ENCODE data around the gene SLC1A3.
"Not testable (repeated sequence)": the region's sequence is repeated elsewhere in the genome, so short reads cannot be mapped to it uniquely, and the experiment has no call there.

The SLC1A3 gene

DNA sequence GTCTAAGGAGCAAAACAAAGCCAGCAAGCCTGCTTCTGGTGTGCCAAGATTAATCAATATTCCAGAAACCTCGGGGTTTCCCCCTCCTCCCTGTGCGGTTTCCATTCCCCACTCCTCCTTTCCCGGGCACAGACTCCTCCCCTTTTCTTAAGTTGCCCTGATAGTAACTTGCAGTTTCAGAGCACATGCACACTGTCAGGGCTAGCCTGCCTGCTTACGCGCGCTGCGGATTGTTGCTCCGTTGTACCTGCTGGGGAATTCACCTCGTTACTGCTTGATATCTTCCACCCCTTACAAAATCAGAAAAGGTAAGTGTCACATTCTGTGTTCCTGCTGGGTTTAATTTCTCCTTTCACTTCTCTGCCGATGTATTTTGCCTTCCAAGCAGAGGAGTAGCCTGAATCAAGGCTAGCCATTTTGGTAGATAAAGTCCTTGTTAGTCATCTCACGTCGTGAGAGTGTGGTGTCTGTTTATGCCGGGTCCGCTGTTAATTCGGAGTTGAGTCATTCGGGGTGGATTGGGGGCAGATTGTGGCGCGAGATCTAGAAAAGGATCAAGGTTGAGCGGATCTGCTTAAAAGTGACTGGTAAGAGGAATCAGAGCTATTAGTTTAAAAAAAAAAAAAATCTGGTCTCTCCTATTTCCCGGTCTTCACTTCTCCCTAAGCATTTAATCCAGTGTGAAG lies at the start of gene SLC1A3:
Gene SLC1A3 (plus strand): TSS at position 179 of the 686 bp plus-strand sequence. CDS start 1,818 bp downstream, outside the sequence.
- Histone ChIP-seq H3K9ac (no peak within 1 kb of the TSS), H3K27me3 (peaks cover 32% of the 10 kb centered on the region), H3K9me3 (no peaks in the 10 kb centered on the region), H3K4me1 (peaks cover 6% of the 10 kb centered on the region; the same call in 1 of the 2 replicates), H4K20me1 (no peaks in the 10 kb centered on the region), H3K36me3 (no peaks in the 10 kb centered on the region), H3K27ac (no peak within 1 kb of the TSS), H3K4me3 (peak within 1 kb of the TSS; percentile 58), H3K4me2 (peak within 1 kb of the TSS; percentile 80)
- no peak for TF ChIP-seq Cebpa-rat (IDR thresholded peaks at IDR 0.05)

GRCh38 chr5:36558641-36559040 lies 47.8 kb upstream of the SLC1A3 start:
- no peak for TF ChIP-seq Cebpa-rat (IDR thresholded peaks at IDR 0.05)
- Histone ChIP-seq H3K4me2 (no peak overlapping the region), H3K27me3 (no peaks in the 10 kb centered on the region), H3K36me3 (no peaks in the 10 kb centered on the region), H3K4me1 (no peaks in the 10 kb centered on the region), H4K20me1 (no peaks in the 10 kb centered on the region), H3K4me3 (no peak overlapping the region), H3K9me3 (0 out of 2 replicates have a peak, but pooled peaks cover 9% of the 10 kb centered on the region), H3K9ac (no peak overlapping the region), H3K27ac (no peak overlapping the region)

- no peak for TF ChIP-seq Cebpa-rat (IDR thresholded peaks at IDR 0.05)
- H3K27me3 ChIP-seq: no peaks in the 10 kb centered on the region
- H3K27ac ChIP-seq: no peak overlapping the region
- no peaks in the 10 kb centered on the region for H3K36me3 ChIP-seq
- no peak overlapping the region for H3K9ac ChIP-seq
- no peak overlapping the region for H3K4me2 ChIP-seq
- H4K20me1 ChIP-seq: no peaks in the 10 kb centered on the region
- H3K4me1 ChIP-seq: no peaks in the 10 kb centered on the region
- 0 out of 2 replicates have a peak, but pooled peaks cover 9% of the 10 kb centered on the region for H3K9me3 ChIP-seq
- H3K4me3 ChIP-seq: no peak overlapping the region
Observed at GRCh38 chr5:36561601-36562000, 44.8 kb upstream of the SLC1A3 start.

GRCh38 chr5:36569491-36569890 lies 36.9 kb upstream of the SLC1A3 start:
- Histone ChIP-seq H3K27me3 (no peaks in the 10 kb centered on the region), H3K36me3 (no peaks in the 10 kb centered on the region), H3K4me3 (no peak overlapping the region)

DNA sequence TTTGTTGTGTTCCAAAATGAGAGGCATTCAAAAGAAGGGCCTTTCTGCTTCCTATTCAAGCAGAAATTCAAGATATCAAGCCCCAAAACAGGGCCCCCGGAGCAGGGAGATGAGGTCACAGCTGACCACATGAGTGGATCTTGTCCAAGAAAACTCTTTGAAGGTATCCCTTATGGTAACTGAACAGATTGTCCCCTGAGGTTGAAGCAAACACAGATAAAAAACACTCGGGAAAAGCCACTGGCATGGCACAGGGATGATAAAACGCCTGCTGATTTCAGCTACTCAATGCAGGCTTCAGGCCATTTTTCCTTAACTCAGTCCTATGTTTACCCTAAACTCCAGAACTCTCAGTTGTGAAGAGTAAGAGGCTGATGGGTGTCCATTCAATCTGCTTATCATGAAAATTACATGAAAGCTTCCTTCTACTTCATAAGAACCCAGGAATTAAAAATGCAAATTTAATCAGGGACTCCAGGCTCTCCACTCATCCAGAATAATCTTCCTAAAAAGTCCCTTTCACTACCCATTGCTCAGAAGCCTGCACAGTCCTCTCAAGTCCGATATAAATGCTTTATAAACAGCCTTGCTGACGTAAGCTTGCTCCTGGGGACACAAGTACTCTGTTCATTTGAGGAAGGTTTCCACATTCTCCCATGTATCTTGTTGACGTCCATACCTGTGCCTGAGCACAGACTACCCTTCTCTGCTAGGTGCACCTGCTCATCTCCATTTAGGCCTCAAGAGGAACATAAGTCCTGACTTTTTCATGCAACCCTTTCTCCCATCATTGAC lies 35.9 kb upstream of the SLC1A3 start:
- Histone ChIP-seq H3K4me2 (no peak overlapping the region), H3K36me3 (no peaks in the 10 kb centered on the region), H3K9me3 (no peaks in the 10 kb centered on the region), H3K4me3 (no peak overlapping the region), H4K20me1 (no peaks in the 10 kb centered on the region), H3K4me1 (no peaks in the 10 kb centered on the region), H3K27ac (no peak overlapping the region), H3K9ac (no peak overlapping the region), H3K27me3 (no peaks in the 10 kb centered on the region)
- no peak for TF ChIP-seq Cebpa-rat (IDR thresholded peaks at IDR 0.05)

More at GRCh38 chr5:36569491-36569890, 36.9 kb upstream of the SLC1A3 start:
- no peaks in the 10 kb centered on the region for H3K4me1 ChIP-seq
- H3K27ac ChIP-seq: no peak overlapping the region
- TF ChIP-seq Cebpa-rat (IDR thresholded peaks at IDR 0.05): no peak
- H3K9ac ChIP-seq: no peak overlapping the region
- H3K9me3 ChIP-seq: no peaks in the 10 kb centered on the region
- H4K20me1 ChIP-seq: no peaks in the 10 kb centered on the region
- H3K4me2 ChIP-seq: no peak overlapping the region

DNA sequence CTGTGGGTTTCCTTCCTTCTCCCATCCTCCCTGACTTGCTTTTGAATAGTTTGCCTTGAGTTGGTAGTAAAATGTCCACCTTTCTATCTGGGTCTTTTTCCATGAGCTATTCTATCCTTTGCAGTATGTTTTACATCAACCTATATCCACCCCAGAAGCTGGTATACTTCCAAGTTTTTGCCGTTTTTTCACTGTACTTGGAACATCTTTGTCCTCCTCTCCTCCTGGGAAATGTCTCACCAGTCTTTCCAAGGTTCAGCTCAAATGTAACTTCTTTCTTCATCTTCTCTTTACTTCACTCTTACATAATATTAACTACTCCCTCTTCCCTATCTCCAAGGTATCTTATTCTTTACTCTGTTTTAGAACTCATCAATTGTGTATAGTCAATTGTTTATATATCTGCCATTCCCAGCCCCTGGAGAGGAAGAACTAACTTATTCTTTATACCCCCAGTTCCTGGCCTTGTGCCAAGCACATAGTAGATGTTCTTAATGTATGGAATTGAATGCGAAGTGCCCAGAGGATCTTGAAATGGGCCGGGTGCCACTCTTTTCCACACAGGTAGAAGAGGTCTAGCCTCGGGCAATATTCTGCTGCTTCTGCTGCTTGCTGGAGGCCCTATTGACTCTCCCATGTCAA lies 34.9 kb upstream of the SLC1A3 start:
- Histone ChIP-seq H3K36me3 (no peaks in the 10 kb centered on the region), H4K20me1 (no peaks in the 10 kb centered on the region), H3K9ac (no peak overlapping the region), H3K9me3 (no peaks in the 10 kb centered on the region), H3K4me1 (no peaks in the 10 kb centered on the region), H3K4me3 (no peak overlapping the region), H3K27ac (no peak overlapping the region), H3K27me3 (no peaks in the 10 kb centered on the region), H3K4me2 (no peak overlapping the region)
- TF ChIP-seq Cebpa-rat (IDR thresholded peaks at IDR 0.05): no peak

DNA sequence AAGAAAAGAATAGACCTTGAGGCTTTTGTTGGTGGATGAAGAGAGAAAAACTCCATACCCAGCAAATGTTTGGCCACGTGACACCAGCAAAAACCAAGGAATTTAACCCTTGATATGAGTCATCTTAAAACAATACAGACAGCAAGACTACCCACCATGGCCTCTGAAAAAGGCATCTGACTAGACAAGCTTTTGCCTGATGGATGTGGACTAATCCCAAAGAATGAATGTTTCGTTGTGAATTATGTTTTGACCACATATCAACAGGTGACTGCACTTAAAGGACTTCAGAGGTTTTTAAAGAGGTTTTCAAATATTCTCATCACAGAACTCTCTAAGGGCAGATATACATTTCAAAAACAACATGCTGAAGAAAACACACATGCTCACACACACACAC lies 33.0 kb upstream of the SLC1A3 start:
- no peaks in the 10 kb centered on the region for H3K9me3 ChIP-seq
- TF ChIP-seq Cebpa-rat (IDR thresholded peaks at IDR 0.05): no peak
- no peaks in the 10 kb centered on the region for H3K4me1 ChIP-seq
- H3K27ac ChIP-seq: no peak overlapping the region
- no peaks in the 10 kb centered on the region for H4K20me1 ChIP-seq
- no peak overlapping the region for H3K4me3 ChIP-seq
- H3K27me3 ChIP-seq: no peaks in the 10 kb centered on the region
- H3K36me3 ChIP-seq: no peaks in the 10 kb centered on the region
- no peak overlapping the region for H3K9ac ChIP-seq
- no peak overlapping the region for H3K4me2 ChIP-seq

DNA sequence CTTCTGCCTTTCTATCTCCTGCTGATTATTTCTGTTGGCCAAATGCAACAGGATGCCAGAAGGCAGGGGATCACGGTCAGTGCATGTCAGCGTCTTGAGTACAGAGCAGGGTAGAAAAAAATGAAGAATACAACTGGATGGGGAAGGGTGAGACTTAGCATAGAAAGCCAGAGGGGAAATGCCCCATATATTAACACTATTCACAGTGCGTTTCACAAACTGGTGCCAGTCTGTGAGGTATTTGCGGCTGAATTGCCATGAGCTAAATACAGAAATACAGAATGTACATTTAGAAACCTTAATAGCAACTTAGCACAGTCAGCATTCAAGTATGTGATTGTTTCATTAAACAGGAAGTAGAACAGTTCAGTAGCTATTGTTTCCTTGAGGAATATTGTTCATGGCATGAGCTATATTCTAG lies 31.0 kb upstream of the SLC1A3 start:
- peaks cover 3% of the 10 kb centered on the region for H3K4me1 ChIP-seq
- H3K4me2 ChIP-seq: no peak overlapping the region
- no peak overlapping the region for H3K4me3 ChIP-seq
- H3K9me3 ChIP-seq: no peaks in the 10 kb centered on the region
- H3K27ac ChIP-seq: no peak overlapping the region
- H3K9ac ChIP-seq: no peak overlapping the region
- TF ChIP-seq Cebpa-rat (IDR thresholded peaks at IDR 0.05): no peak
- H3K27me3 ChIP-seq: no peaks in the 10 kb centered on the region
- H3K36me3 ChIP-seq: no peaks in the 10 kb centered on the region
- no peaks in the 10 kb centered on the region for H4K20me1 ChIP-seq

DNA sequence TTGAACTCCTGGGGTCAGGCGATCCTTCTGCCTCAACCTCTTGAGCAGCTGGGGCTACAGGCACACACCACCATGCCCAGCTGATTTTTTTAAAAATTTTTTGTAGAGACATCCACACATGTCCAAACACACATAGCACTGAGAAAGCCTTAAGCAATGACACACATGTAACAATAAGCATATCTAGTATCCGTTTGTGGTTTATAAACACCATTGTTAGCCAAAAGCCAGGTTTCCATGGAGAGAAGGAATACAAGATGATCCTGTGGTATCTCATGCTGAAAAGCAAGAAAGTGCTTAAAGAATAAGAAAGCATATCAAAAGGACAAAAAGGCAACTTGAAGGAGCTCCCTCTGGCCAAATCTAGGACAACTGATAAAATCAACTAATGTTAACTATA lies 29.7 kb upstream of the SLC1A3 start:
- no peak for TF ChIP-seq Cebpa-rat (IDR thresholded peaks at IDR 0.05)
- H3K4me1 ChIP-seq: peaks cover 17% of the 10 kb centered on the region
- no peak overlapping the region for H3K4me2 ChIP-seq

GRCh38 chr5:36579858-36580257 lies 26.5 kb upstream of the SLC1A3 start:
- not testable (repeated sequence) for H3K27ac ChIP-seq, H3K4me3 ChIP-seq, H3K36me3 ChIP-seq, H3K9ac ChIP-seq, H3K27me3 ChIP-seq, H3K4me2 ChIP-seq, H4K20me1 ChIP-seq, H3K9me3 ChIP-seq
- H3K4me1 ChIP-seq: peaks cover 18% of the 10 kb centered on the region

More for the DNA sequence above, 29.7 kb upstream of the SLC1A3 start:
- no peak overlapping the region for H3K27ac ChIP-seq
- no peaks in the 10 kb centered on the region for H3K9me3 ChIP-seq
- H3K36me3 ChIP-seq: no peaks in the 10 kb centered on the region
- H3K9ac ChIP-seq: no peak overlapping the region
- H3K27me3 ChIP-seq: no peaks in the 10 kb centered on the region
- H4K20me1 ChIP-seq: no peaks in the 10 kb centered on the region
- H3K4me3 ChIP-seq: no peak overlapping the region
